PFSK-1 (cell line): Measurements from ENCODE around the gene RGS13.

Source experiments
- FOXP2 ChIP-seq: optimal IDR thresholded peaks from 2 replicates; pipeline ENCODE3; 2011; ENCODE audit warnings: borderline replicate concordance, control low read depth, inconsistent platforms; ENCODE audit not compliant: insufficient read depth; ENCODE audit errors: extremely low read length, extremely low read depth
- POLR2AphosphoS5 ChIP-seq: IDR thresholded peaks from 2 replicates; pipeline ENCODE4 v1.6.1; 2012; ENCODE audit warnings: low read depth, mild to moderate bottlenecking, control low read depth, low read length, moderate library complexity
- REST ChIP-seq, 2 experiments: IDR thresholded peaks; 2 replicates each; pipeline versions ENCODE4 v1.6.1 to v1.8.0; 2011 to 2012; ENCODE audit warnings: low read depth in 2 of 2, low read length in 2 of 2, control low read depth in 1 of 2, inconsistent platforms in 1 of 2, mild to moderate bottlenecking in 1 of 2, moderate library complexity in 1 of 2; ENCODE audit not compliant: insufficient read depth in 1 of 2
- SIN3A ChIP-seq: IDR thresholded peaks from 2 replicates; pipeline ENCODE4 v1.6.1; 2012; ENCODE audit warnings: mild to moderate bottlenecking, low read length, moderate library complexity, borderline replicate concordance; ENCODE audit not compliant: insufficient read depth
- TAF1 ChIP-seq: IDR thresholded peaks from 2 replicates; pipeline ENCODE4 v1.6.1; 2012; ENCODE audit warnings: low read length, control low read depth, borderline replicate concordance; ENCODE audit not compliant: insufficient read depth

RGS13 gene

GRCh38 chr1:192632641-192633532 is 3.1 kb upstream of the RGS13 start:
- TF ChIP-seq POLR2AphosphoS5 (no peak), SIN3A (no peak), FOXP2 (no peak), REST (IDR thresholded peaks at IDR 0.05; ENCODE audit: insufficient read depth in 1 of 2, low read depth in 2 of 2, low read length in 2 of 2) (no peak), TAF1 (no peak)

GRCh38 chr1:192633533-192634253 is 2.3 kb upstream of the RGS13 start:
- no peak for TF ChIP-seq REST (IDR thresholded peaks at IDR 0.05; ENCODE audit: insufficient read depth in 1 of 2, low read depth in 2 of 2, low read length in 2 of 2)
- no peak for TF ChIP-seq FOXP2
- TF ChIP-seq TAF1: no peak

- TF ChIP-seq SIN3A (no peak), REST (IDR thresholded peaks at IDR 0.05; ENCODE audit: insufficient read depth in 1 of 2, low read depth in 2 of 2, low read length in 2 of 2) (no peak), TAF1 (no peak), FOXP2 (no peak), POLR2AphosphoS5 (no peak)
Observed at GRCh38 chr1:192635041-192635440, 906 bp upstream of the RGS13 start.

GRCh38 chr1:192639607-192640368 is 3.8 kb downstream of the RGS13 start:
- no peak for TF ChIP-seq TAF1
- TF ChIP-seq FOXP2: no peak
- no peak for TF ChIP-seq REST (IDR thresholded peaks at IDR 0.05; ENCODE audit: insufficient read depth in 1 of 2, low read depth in 2 of 2, low read length in 2 of 2)
- TF ChIP-seq POLR2AphosphoS5: no peak
